ENCODE results near the gene SRMS. TPM values are rescaled to one million over a fixed set of nuclear protein-coding genes. Genes with fewer than 3 reads are reported as not detected.

SRMS gene
- total RNA-seq, 4 donors from 2014 or later, result not detected

- TF ChIP-seq CTCF (IDR thresholded peaks at IDR 0.05; ENCODE audit: low read depth), result no peak
Observed at GRCh38 chr20:63498960-63499337, 48.6 kb downstream of the SRMS start, which contains the start of gene EEF1A2. Gene EEF1A2 (minus strand): TSS chr20:63499083. CDS start chr20:63497763, 1,320 bp downstream.

DNA sequence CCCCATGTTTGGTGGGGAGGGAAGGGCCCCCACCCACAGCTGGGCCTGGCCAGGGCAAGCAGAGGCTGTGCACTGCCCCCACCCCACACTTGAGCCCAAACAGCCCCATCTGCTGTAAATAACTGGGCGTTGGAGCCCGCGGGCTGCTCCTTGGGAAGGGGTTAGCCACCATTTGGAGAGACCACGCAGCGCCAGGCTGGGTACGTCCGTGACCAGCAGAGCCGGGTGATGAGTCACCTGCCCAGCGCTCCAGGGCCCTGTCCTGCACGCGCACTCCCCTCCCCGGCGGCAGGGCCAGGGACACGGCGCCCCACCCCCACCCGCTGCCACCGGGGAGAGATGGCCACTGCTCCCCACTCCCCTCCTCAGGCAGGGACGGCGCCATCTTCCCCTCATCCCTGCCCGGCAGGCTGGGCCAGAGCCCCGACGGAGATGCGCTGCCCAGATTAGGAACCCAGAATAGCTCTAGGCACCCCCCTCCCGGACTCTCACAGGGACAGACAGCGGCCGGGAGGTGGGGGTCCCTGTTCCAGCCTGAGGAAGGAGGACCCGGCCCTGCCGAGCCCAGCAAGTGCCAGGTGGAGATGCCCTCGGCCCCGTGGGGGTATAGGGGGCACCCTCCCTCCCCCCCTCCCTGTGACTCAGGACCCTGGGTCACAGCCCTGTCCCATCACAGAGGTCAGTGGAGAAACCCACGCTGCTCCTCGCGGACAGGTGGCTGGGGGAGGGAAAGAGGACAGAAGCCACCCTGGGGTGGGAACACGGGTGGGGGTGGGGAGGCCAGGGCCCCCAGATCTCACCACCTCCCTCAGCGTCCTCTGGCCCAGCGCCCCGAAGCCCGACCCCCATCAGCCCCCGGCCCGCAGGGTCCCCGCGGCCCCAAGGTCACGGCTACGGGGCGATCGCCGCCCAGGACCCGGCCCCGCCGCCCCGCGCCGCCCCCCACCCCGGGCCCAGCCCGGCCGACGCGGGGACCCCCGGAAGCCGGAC, 49.3 kb downstream of the SRMS start:
- TF ChIP-seq CTCF (IDR thresholded peaks at IDR 0.05; ENCODE audit: low read depth), result no peak

DNA sequence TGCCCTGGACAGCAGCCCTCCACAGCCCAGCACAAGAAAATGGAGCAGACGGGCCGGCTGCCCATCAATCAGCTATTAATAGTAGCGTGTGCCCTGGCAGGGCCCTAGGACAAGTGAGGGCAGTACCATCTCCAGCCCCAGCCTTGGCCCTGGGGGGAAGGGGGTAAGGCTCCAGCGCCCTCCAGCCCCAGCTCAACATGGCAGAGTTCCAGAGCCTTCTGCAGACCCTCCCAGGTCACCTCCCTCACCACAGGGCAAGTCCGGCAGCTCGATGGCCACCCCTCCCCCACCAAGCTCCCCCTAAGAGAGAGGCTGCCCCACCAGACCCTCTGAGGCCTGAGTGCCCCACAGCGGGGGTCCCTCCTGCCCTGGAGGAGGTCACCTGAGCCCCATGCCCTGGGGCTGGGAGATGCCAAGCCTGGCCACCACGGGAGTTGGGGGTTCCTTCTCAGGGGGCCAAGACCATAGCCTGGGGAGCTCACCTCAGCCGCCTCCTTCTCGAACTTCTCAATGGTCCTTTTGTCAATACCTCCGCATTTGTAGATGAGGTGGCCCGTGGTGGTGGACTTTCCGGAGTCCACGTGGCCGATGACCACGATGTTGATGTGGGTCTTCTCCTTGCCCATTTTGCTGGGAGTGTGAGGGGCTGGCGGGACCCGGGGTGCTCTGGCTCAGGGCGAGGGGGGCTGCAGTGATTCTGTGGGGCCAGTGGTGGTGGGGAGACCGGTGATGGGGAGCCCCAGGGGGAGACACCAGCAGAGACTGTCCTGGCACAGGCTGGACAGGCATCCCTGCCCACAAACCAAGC, 50.2 kb downstream of the SRMS start:
- TF ChIP-seq CTCF (IDR thresholded peaks at IDR 0.05; ENCODE audit: low read depth), result no peak

GRCh38 chr20:63496596-63497120, 50.9 kb downstream of the SRMS start:
- no peak for TF ChIP-seq CTCF (IDR thresholded peaks at IDR 0.05; ENCODE audit: low read depth)

DNA sequence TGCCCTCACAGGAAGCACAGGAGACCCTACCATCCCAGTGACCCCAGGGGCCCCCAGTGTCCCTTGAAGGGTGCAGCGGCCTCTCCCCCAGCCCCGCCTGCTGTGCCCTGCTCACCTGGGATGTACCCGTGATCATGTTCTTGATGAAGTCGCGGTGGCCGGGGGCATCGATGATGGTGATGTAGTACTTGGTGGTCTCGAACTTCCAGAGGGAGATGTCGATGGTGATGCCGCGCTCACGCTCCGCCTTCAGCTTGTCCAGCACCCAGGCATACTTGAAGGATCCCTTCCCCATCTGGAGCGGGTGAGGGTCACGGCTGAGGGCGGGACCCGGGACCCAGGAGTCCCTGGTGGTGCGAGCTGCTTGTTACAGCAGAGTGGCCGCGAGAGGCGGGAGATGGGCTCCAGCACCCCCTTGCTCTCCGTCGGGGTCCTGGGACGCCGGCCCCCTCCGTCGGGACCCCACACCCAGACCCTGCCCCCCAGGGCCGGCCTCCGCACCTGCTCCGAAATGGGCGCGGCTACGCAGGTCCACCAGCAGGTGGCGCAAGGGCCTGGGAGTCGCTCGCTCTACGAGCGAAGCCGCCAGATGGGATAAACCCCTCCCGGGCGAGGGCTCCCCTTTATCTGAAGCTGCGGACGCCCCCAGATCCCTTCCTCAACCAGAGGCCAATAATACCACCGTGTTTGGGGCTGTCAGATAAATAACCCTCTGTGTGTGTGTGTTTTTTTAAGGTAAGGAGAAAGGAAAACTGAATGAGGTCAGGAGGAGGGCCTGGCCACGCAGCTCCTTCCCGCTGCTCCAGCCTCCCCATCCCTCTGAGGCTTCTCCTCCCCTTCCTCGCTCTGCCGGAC, 51.6 kb downstream of the SRMS start:
- no peak for TF ChIP-seq CTCF (IDR thresholded peaks at IDR 0.05; ENCODE audit: low read depth)

- TF ChIP-seq CTCF (IDR thresholded peaks at IDR 0.05; ENCODE audit: low read depth), result no peak
Observed at GRCh38 chr20:63495167-63495720, 52.3 kb downstream of the SRMS start.
